Gastroesophageal sphincter (tissue), 3 donors: ENCODE measurements around the gene RNASET2.

Experiments
- EP300 ChIP-seq: sonication (generic); formaldehyde crosslinking; IDR thresholded peaks from one replicate; pipeline ENCODE4 v1.6.1; 2017; ENCODE audit warnings: antibody characterized with exemption, mild to moderate bottlenecking
- POLR2A ChIP-seq, 2 donors: fragments of 450-650 bp; IDR thresholded peaks; one replicate each; pipeline ENCODE4 v1.6.1; 2017; ENCODE audit warnings: antibody characterized with exemption in 2 of 2, mild to moderate bottlenecking in 2 of 2, moderate library complexity in 1 of 2
- TF ChIP-seq, protein P1 (sequence below), 4 experiments: fragments of 200-600 bp in 2 of 4; fragments of 450-650 bp in 2 of 4; sonication (generic) in 1 of 4; IDR thresholded peaks; one replicate each; pipeline ENCODE4 v1.5.1; 2017 to 2019; ENCODE audit warnings: antibody characterized with exemption in 4 of 4, mild to moderate bottlenecking in 2 of 4, moderate library complexity in 2 of 4

GRCh38 chr6:166906376-166907044 lies 49.8 kb downstream of the RNASET2 start:
- TF ChIP-seq POLR2A (IDR thresholded peaks at IDR 0.05), result no peak
- TF ChIP-seq, protein P1, sequence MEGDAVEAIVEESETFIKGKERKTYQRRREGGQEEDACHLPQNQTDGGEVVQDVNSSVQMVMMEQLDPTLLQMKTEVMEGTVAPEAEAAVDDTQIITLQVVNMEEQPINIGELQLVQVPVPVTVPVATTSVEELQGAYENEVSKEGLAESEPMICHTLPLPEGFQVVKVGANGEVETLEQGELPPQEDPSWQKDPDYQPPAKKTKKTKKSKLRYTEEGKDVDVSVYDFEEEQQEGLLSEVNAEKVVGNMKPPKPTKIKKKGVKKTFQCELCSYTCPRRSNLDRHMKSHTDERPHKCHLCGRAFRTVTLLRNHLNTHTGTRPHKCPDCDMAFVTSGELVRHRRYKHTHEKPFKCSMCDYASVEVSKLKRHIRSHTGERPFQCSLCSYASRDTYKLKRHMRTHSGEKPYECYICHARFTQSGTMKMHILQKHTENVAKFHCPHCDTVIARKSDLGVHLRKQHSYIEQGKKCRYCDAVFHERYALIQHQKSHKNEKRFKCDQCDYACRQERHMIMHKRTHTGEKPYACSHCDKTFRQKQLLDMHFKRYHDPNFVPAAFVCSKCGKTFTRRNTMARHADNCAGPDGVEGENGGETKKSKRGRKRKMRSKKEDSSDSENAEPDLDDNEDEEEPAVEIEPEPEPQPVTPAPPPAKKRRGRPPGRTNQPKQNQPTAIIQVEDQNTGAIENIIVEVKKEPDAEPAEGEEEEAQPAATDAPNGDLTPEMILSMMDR (IDR thresholded peaks at IDR 0.05), result no peak
- no peak for TF ChIP-seq EP300
